Measurements from ENCODE around the gene CABP1. TPM values are rescaled to one million over a fixed set of nuclear protein-coding genes. Genes with fewer than 3 reads are reported as not detected.

CABP1 gene
- total RNA-seq: under 0.01 TPM in 1 of 2 replicates, not detected in the other

GRCh38 chr12:120639771-120640721 lies at the start of gene CABP1:
CABP1 (plus strand) TSS chr12:120640626; CDS start chr12:120640686, 60 bp downstream.

GRCh38 chr12:120686690-120687577 lies 46.5 kb downstream of the CABP1 start, which contains the start of gene MLEC:
MLEC (plus strand) TSS chr12:120687149; CDS start chr12:120687297, 148 bp downstream.

GRCh38 chr12:120710031-120710804 lies 69.8 kb downstream of the CABP1 start, which contains the start of gene UNC119B:
UNC119B (plus strand) TSS chr12:120710458; CDS start chr12:120710475, 17 bp downstream.

Other genes with a start within 250 kb of the CABP1 start
- 265 and 266 TPM in 2 replicates for gene COX6A1, start 202.5 kb upstream of the CABP1 start, total RNA-seq
- gene TRIAP1, start 194.2 kb upstream of the CABP1 start, total RNA-seq: 24.6 and 27.8 TPM in 2 replicates
- 16.3 and 20.8 TPM in 2 replicates for gene GATC, start 194.2 kb upstream of the CABP1 start, total RNA-seq
- 123 and 127 TPM in 2 replicates for gene SRSF9, start 170.9 kb upstream of the CABP1 start, total RNA-seq
- gene DYNLL1, start 144.5 kb upstream of the CABP1 start, total RNA-seq: 185 and 267 TPM in 2 replicates
- 20.4 and 28.8 TPM in 2 replicates for gene COQ5, start 111.5 kb upstream of the CABP1 start, total RNA-seq
- 102 and 113 TPM in 2 replicates for gene RNF10, start 106.3 kb upstream of the CABP1 start, total RNA-seq
- 22.6 and 24.3 TPM in 2 replicates for gene POP5, start 59.2 kb upstream of the CABP1 start, total RNA-seq
- gene MLEC, start 46.5 kb downstream of the CABP1 start, total RNA-seq: 109 and 113 TPM in 2 replicates
- gene UNC119B, start 69.8 kb downstream of the CABP1 start, total RNA-seq: 23.1 and 27.3 TPM in 2 replicates
- 12.8 and 14.4 TPM in 2 replicates for gene ACADS, start 85.2 kb downstream of the CABP1 start, total RNA-seq

Measured in articular chondrocyte of knee joint (primary cell).